KMS-11 (cell line): Measurements from ENCODE around the gene PRKCH.
"Not testable (repeated sequence)": the region's sequence is repeated elsewhere in the genome, so short reads cannot be mapped to it uniquely, and the experiment has no call there.

Experiments used
- H2AFZ ChIP-seq: fragments of 200-600 bp; sonication (generic); 2 replicates; pipeline ENCODE4 v1.6.1; 2016; ENCODE audit warnings: antibody characterized with exemption, mixed run types, low read depth
- H3K27ac ChIP-seq: fragments of 200-600 bp; sonication (generic); 2 replicates; pipeline ENCODE4 v1.6.1; 2016; ENCODE audit warnings: mild to moderate bottlenecking, mixed run types
- H3K27me3 ChIP-seq: fragments of 200-600 bp; sonication (generic); 2 replicates; pipeline ENCODE4 v1.6.1; 2017; ENCODE audit warnings: mild to moderate bottlenecking, low read depth, mixed run types, moderate library complexity; ENCODE audit not compliant: insufficient read depth
- H3K36me3 ChIP-seq: fragments of 200-600 bp; sonication (generic); 2 replicates; pipeline ENCODE4 v1.6.1; 2017; ENCODE audit warnings: mild to moderate bottlenecking, mixed run types; ENCODE audit not compliant: insufficient read depth
- H3K4me1 ChIP-seq: fragments of 200-600 bp; sonication (generic); 2 replicates; pipeline ENCODE4 v1.6.1; 2016; ENCODE audit warnings: mild to moderate bottlenecking, low read depth, mixed run types; ENCODE audit not compliant: poor library complexity, severe bottlenecking
- H3K4me2 ChIP-seq: fragments of 200-600 bp; sonication (generic); 2 replicates; pipeline ENCODE4 v1.7.0; 2016; ENCODE audit warnings: mild to moderate bottlenecking, mixed run types
- H3K4me3 ChIP-seq: fragments of 200-600 bp; sonication (generic); IDR thresholded peaks from 2 replicates; pipeline ENCODE4 v1.6.1; 2017; ENCODE audit warnings: low read depth, low read length, mixed read lengths; ENCODE audit not compliant: insufficient read depth
- H3K79me2 ChIP-seq: fragments of 200-600 bp; sonication (generic); 2 replicates; pipeline ENCODE4 v1.6.1; 2016; ENCODE audit warnings: low read depth, mixed run types; ENCODE audit not compliant: insufficient read depth
- H3K9ac ChIP-seq: fragments of 200-600 bp; sonication (generic); 2 replicates; pipeline ENCODE4 v1.6.1; 2016; ENCODE audit warnings: mild to moderate bottlenecking, mixed run types
- H4K20me1 ChIP-seq: fragments of 200-600 bp; sonication (generic); 2 replicates; pipeline ENCODE4 v1.6.1; 2016; ENCODE audit warnings: mild to moderate bottlenecking, mixed run types; ENCODE audit not compliant: insufficient read depth
- CTCF ChIP-seq: fragments of 200-600 bp; sonication (generic); conservative IDR thresholded peaks from 2 replicates; pipeline ENCODE4 v1.6.1; 2017; ENCODE audit warnings: low read depth, mild to moderate bottlenecking, antibody characterized with exemption, low read length, moderate library complexity, mixed read lengths

PRKCH gene

GRCh38 chr14:61304688-61305087 lies 16.7 kb upstream of the PRKCH start:
- Histone ChIP-seq H3K9ac (no peak overlapping the region), H3K79me2 (no peaks in the 10 kb centered on the region), H3K4me1 (no peaks in the 10 kb centered on the region), H3K27ac (no peak overlapping the region), H3K4me3 (no peak overlapping the region), H3K27me3 (no peaks in the 10 kb centered on the region), H4K20me1 (no peaks in the 10 kb centered on the region), H3K4me2 (no peak overlapping the region), H2AFZ (no peak overlapping the region), H3K36me3 (no peaks in the 10 kb centered on the region)
- TF ChIP-seq CTCF, result no peak

- Histone ChIP-seq H3K27ac (no peak overlapping the region), H3K27me3 (no peaks in the 10 kb centered on the region), H3K4me2 (no peak overlapping the region), H2AFZ (no peak overlapping the region), H3K4me1 (no peaks in the 10 kb centered on the region), H3K9ac (no peak overlapping the region), H3K36me3 (no peaks in the 10 kb centered on the region), H3K4me3 (no peak overlapping the region), H3K79me2 (no peaks in the 10 kb centered on the region), H4K20me1 (no peaks in the 10 kb centered on the region)
- TF ChIP-seq CTCF, result no peak
Measured at GRCh38 chr14:61308198-61308597, 13.2 kb upstream of the PRKCH start.

GRCh38 chr14:61308701-61309100 lies 12.7 kb upstream of the PRKCH start:
- H4K20me1 ChIP-seq, H3K9ac ChIP-seq, H3K4me2 ChIP-seq, H3K4me3 ChIP-seq, H3K27me3 ChIP-seq, H3K36me3 ChIP-seq, H3K4me1 ChIP-seq, H3K79me2 ChIP-seq, H2AFZ ChIP-seq, H3K27ac ChIP-seq: not testable (repeated sequence)

GRCh38 chr14:61315313-61315712 lies 6.1 kb upstream of the PRKCH start:
- Histone ChIP-seq H2AFZ (no peak overlapping the region), H3K27me3 (no peaks in the 10 kb centered on the region)
- no peak for TF ChIP-seq CTCF

GRCh38 chr14:61319086-61319485 lies 2.3 kb upstream of the PRKCH start:
- no peaks in the 10 kb centered on the region for H3K79me2 ChIP-seq
- H3K9ac ChIP-seq, result no peak overlapping the region
- H3K27ac ChIP-seq, result no peak overlapping the region
- no peaks in the 10 kb centered on the region for H4K20me1 ChIP-seq
- H2AFZ ChIP-seq, result no peak overlapping the region
- no peaks in the 10 kb centered on the region for H3K4me1 ChIP-seq
- TF ChIP-seq CTCF, result no peak
- no peak overlapping the region for H3K4me3 ChIP-seq
- no peak overlapping the region for H3K4me2 ChIP-seq
- no peaks in the 10 kb centered on the region for H3K36me3 ChIP-seq
- no peaks in the 10 kb centered on the region for H3K27me3 ChIP-seq

More at GRCh38 chr14:61315313-61315712, 6.1 kb upstream of the PRKCH start:
- H3K79me2 ChIP-seq, result no peaks in the 10 kb centered on the region
- H3K36me3 ChIP-seq, result no peaks in the 10 kb centered on the region
- no peak overlapping the region for H3K9ac ChIP-seq
- H4K20me1 ChIP-seq, result no peaks in the 10 kb centered on the region
- no peak overlapping the region for H3K4me3 ChIP-seq
- H3K4me2 ChIP-seq, result no peak overlapping the region
- no peak overlapping the region for H3K27ac ChIP-seq
- no peaks in the 10 kb centered on the region for H3K4me1 ChIP-seq
